ENCODE data around the gene TNS1.

TNS1 gene

GRCh38 chr2:217756375-217757107 is 246.3 kb downstream of the TNS1 start:
- H3K4me2 ChIP-seq (ENCODE audit: low read length), result peak overlapping the region; percentile 53
- H3K27ac ChIP-seq, result peak overlapping the region; percentile 99
- H3K9me3 ChIP-seq (ENCODE audit: control insufficient read depth, low read length), result no peaks in the 10 kb centered on the region
- no peaks in the 10 kb centered on the region for H3K79me2 ChIP-seq
- peak; percentile 98 for TF ChIP-seq CTCF (IDR thresholded peaks at IDR 0.05)
- no peaks in the 10 kb centered on the region for H3K36me3 ChIP-seq (ENCODE audit: control insufficient read depth, insufficient read depth, low read length)
- peak overlapping the region; percentile 80 for H2AFZ ChIP-seq
- no peak overlapping the region for H3K9ac ChIP-seq
- no peak overlapping the region for H3K4me3 ChIP-seq (ENCODE audit: low read depth, low read length)
- H3K4me1 ChIP-seq, result peaks cover 43% of the 10 kb centered on the region
- no peaks in the 10 kb centered on the region for H3K27me3 ChIP-seq (ENCODE audit: control insufficient read depth, insufficient read depth, low read length)

- Histone ChIP-seq H3K4me3 (ENCODE audit: low read depth, low read length) (no peak overlapping the region), H3K27ac (peak overlapping the region; percentile 99), H3K27me3 (ENCODE audit: control insufficient read depth, insufficient read depth, low read length) (no peaks in the 10 kb centered on the region), H3K79me2 (no peaks in the 10 kb centered on the region), H3K9me3 (ENCODE audit: control insufficient read depth, low read length) (no peaks in the 10 kb centered on the region), H3K4me2 (ENCODE audit: low read length) (no peak overlapping the region), H2AFZ (peak overlapping the region; percentile 63), H3K4me1 (peaks cover 45% of the 10 kb centered on the region), H3K9ac (peak overlapping the region; percentile 8), H3K36me3 (ENCODE audit: control insufficient read depth, insufficient read depth, low read length) (no peaks in the 10 kb centered on the region)
- TF ChIP-seq CTCF (IDR thresholded peaks at IDR 0.05), result no peak
Observed at GRCh38 chr2:217755027-217755745, 247.6 kb downstream of the TNS1 start.

- Histone ChIP-seq H2AFZ (peak overlapping the region; percentile 59), H3K9me3 (ENCODE audit: control insufficient read depth, low read length) (no peaks in the 10 kb centered on the region), H3K36me3 (ENCODE audit: control insufficient read depth, insufficient read depth, low read length) (no peaks in the 10 kb centered on the region), H3K4me3 (ENCODE audit: low read depth, low read length) (no peak overlapping the region), H3K79me2 (no peaks in the 10 kb centered on the region), H3K4me2 (ENCODE audit: low read length) (no peak overlapping the region), H3K27ac (peak overlapping the region; percentile 99), H3K9ac (peak overlapping the region; percentile 24), H3K27me3 (ENCODE audit: control insufficient read depth, insufficient read depth, low read length) (no peaks in the 10 kb centered on the region), H3K4me1 (peaks cover 61% of the 10 kb centered on the region)
- TF ChIP-seq CTCF (IDR thresholded peaks at IDR 0.05), result no peak
Observed at GRCh38 chr2:217753460-217754200, 249.2 kb downstream of the TNS1 start.

- H3K9ac ChIP-seq, result no peak overlapping the region
- TF ChIP-seq CTCF (IDR thresholded peaks at IDR 0.05), result no peak
- no peak overlapping the region for H3K4me3 ChIP-seq (ENCODE audit: low read depth, low read length)
- no peak overlapping the region for H3K4me2 ChIP-seq (ENCODE audit: low read length)
- H3K9me3 ChIP-seq (ENCODE audit: control insufficient read depth, low read length), result no peaks in the 10 kb centered on the region
- no peak overlapping the region for H2AFZ ChIP-seq
- peak overlapping the region; percentile 99 for H3K27ac ChIP-seq
- peaks cover 67% of the 10 kb centered on the region for H3K4me1 ChIP-seq
- H3K27me3 ChIP-seq (ENCODE audit: control insufficient read depth, insufficient read depth, low read length), result no peaks in the 10 kb centered on the region
- H3K79me2 ChIP-seq, result no peaks in the 10 kb centered on the region
- H3K36me3 ChIP-seq (ENCODE audit: control insufficient read depth, insufficient read depth, low read length), result no peaks in the 10 kb centered on the region
Observed at GRCh38 chr2:217752714-217753459, 249.9 kb downstream of the TNS1 start.
